ENCODE measurements around the gene WDR47. TPM values are rescaled to one million over a fixed set of nuclear protein-coding genes. Genes with fewer than 3 reads are reported as not detected.

The WDR47 gene
- total and polyA plus RNA-seq, 10 of the 15 experiments (the other 5 are each of a cell fraction or from before 2014, with no cell fraction given), result 2.4 to 9.7 (median 5.9) TPM

- TF ChIP-seq SMAD5 (IDR thresholded peaks at IDR 0.05; ENCODE audit: low read depth) (no peak), ZNF217 (IDR thresholded peaks at IDR 0.05) (no peak), GABPA (IDR thresholded peaks at IDR 0.05; ENCODE audit: low read depth) (no peak), ZNF622 (IDR thresholded peaks at IDR 0.05) (no peak), CUX1 (IDR thresholded peaks at IDR 0.05; ENCODE audit: insufficient replicate concordance, low read depth, low read length) (no peak), BCL11A (IDR thresholded peaks at IDR 0.05; ENCODE audit: low read depth, low read length) (no peak), IRF3 (IDR thresholded peaks at IDR 0.05) (no peak), RAD21 (IDR thresholded peaks at IDR 0.05; ENCODE audit: insufficient read depth, low read depth, low read length) (no peak), ZBTB4 (CRISPR knock-in tag; IDR thresholded peaks at IDR 0.05) (no peak)
Measured at GRCh38 chr1:108969346-108969745, 72.6 kb downstream of the WDR47 start (continued).
